DOHH2 (cell line): ENCODE data around the gene C11orf52.

Source experiments
- H3F3A ChIP-seq: fragments of 200-600 bp; sonication (generic), shearing (Covaris generic); 2 replicates; pipeline ENCODE4 v1.6.0; 2016; ENCODE audit warnings: antibody characterized with exemption, mild to moderate bottlenecking; ENCODE audit not compliant: control insufficient read depth, insufficient read depth
- H3K27ac ChIP-seq: fragments of 200-600 bp; sonication (generic); 2 replicates; pipeline ENCODE4 v1.5.1; 2014; ENCODE audit warnings: low read depth, mild to moderate bottlenecking, low read length, moderate library complexity
- H3K27me3 ChIP-seq: fragments of 200-600 bp; sonication (generic); 2 replicates; pipeline ENCODE4 v1.6.1; 2014; ENCODE audit warnings: mild to moderate bottlenecking, low read length, mixed read lengths; ENCODE audit not compliant: control insufficient read depth
- H3K36me3 ChIP-seq: fragments of 200-600 bp; sonication (generic); 2 replicates; pipeline ENCODE4 v1.6.1; 2014; ENCODE audit warnings: mild to moderate bottlenecking, low read length, moderate library complexity, mixed read lengths; ENCODE audit not compliant: control insufficient read depth
- H3K4me1 ChIP-seq: fragments of 200-600 bp; sonication (generic); 2 replicates; pipeline ENCODE4 v1.6.1; 2014; ENCODE audit warnings: mild to moderate bottlenecking, low read length, mixed read lengths; ENCODE audit not compliant: control insufficient read depth
- H3K4me2 ChIP-seq: fragments of 200-600 bp; sonication (generic); 2 replicates; pipeline ENCODE4 v1.6.0; 2014; ENCODE audit warnings: mild to moderate bottlenecking, low read length, moderate library complexity
- H3K4me3 ChIP-seq: fragments of 200-600 bp; sonication (generic); 2 replicates; pipeline ENCODE4 v1.5.1; 2014; ENCODE audit warnings: mild to moderate bottlenecking, low read length, mixed read lengths
- H3K79me2 ChIP-seq: fragments of 200-600 bp; sonication (generic); 2 replicates; pipeline ENCODE4 v1.6.1; 2014; ENCODE audit warnings: mild to moderate bottlenecking, low read length, mixed read lengths; ENCODE audit not compliant: control insufficient read depth
- H3K9me2 ChIP-seq: fragments of 200-600 bp; sonication (generic); replicated peaks from 2 replicates; pipeline ENCODE4 v1.6.1; 2014; ENCODE audit warnings: mild to moderate bottlenecking, low read length, mixed read lengths; ENCODE audit not compliant: control insufficient read depth
- H3K9me3 ChIP-seq: fragments of 200-600 bp; sonication (generic); 2 replicates; pipeline ENCODE4 v1.6.1; 2014; ENCODE audit warnings: antibody characterized with exemption, low read length, mixed read lengths; ENCODE audit not compliant: control insufficient read depth, insufficient read depth
- H4K20me1 ChIP-seq: fragments of 200-600 bp; sonication (generic); 2 replicates; pipeline ENCODE4 v1.6.0; 2014; ENCODE audit warnings: low read depth, mild to moderate bottlenecking, antibody characterized with exemption, low read length, moderate library complexity; ENCODE audit not compliant: control insufficient read depth, insufficient read depth
- CTCF ChIP-seq: fragments of 200-600 bp; sonication (generic); IDR thresholded peaks from one replicate; pipeline ENCODE4 v1.5.1; 2014; ENCODE audit warnings: antibody characterized with exemption, mild to moderate bottlenecking, low read depth, low read length; ENCODE audit not compliant: poor library complexity, severe bottlenecking
- EZH2phosphoT487 ChIP-seq: fragments of 200-600 bp; sonication (generic); IDR thresholded peaks from 2 replicates; pipeline ENCODE4 v1.6.1; 2017; ENCODE audit warnings: borderline replicate concordance, mild to moderate bottlenecking, antibody characterized with exemption, low read length, moderate library complexity, mixed read lengths

Gene C11orf52

DNA sequence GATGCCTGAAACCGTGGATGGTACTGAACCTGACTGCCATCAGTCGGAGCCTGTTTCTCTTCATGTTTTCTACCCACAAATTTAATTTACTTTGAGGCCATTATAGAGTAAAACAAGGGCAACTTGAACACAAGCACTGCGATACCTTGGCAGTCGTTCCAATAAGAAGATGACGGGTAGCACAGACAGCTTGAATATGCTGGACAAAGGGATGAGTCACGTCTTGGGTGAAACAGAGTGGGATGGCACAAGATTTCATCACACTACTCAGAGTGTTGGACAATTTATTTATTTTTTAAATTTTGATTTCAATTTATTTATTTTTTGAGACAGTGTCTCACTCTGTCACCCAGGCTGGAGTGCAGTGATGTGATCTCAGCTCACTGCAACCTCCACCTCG lies 24.1 kb downstream of the C11orf52 start:
- Histone ChIP-seq H3F3A (peaks cover 14% of the 10 kb centered on the region), H3K4me1 (peaks cover 26% of the 10 kb centered on the region), H3K9me3 (no peaks in the 10 kb centered on the region), H3K27ac (no peak overlapping the region), H3K9me2 (no peaks in the 10 kb centered on the region), H3K79me2 (no peaks in the 10 kb centered on the region), H4K20me1 (no peaks in the 10 kb centered on the region), H3K36me3 (no peaks in the 10 kb centered on the region), H3K27me3 (peaks cover 4% of the 10 kb centered on the region; the same call in 1 of the 2 replicates), H3K4me2 (no peak overlapping the region), H3K4me3 (no peak overlapping the region)
- TF ChIP-seq CTCF (no peak), EZH2phosphoT487 (no peak)

DNA sequence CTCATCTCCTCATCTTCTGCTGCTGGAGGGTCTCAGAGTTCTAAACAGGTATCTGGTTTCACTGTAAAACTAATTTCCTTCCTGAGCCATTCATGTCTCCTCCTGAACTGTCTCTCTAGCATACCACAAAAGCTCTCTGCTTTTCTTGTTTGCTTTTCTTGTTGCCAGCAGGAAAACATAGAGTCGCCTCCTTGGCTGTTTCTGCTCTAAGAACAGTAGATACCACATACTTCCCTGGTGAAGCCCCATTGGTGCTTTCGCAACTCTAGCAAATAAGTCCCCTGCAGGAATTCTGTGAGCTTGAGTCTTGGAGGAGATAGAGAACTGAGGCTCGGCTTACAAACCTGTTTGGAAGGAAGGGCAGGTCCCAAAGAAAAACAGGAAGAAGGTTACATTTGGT lies 25.4 kb downstream of the C11orf52 start:
- H3K79me2 ChIP-seq = no peaks in the 10 kb centered on the region
- H3K9me3 ChIP-seq = no peaks in the 10 kb centered on the region
- H4K20me1 ChIP-seq = no peaks in the 10 kb centered on the region
- no peaks in the 10 kb centered on the region for H3K9me2 ChIP-seq
- no peak overlapping the region for H3K4me3 ChIP-seq
- no peaks in the 10 kb centered on the region for H3K36me3 ChIP-seq
- no peak for TF ChIP-seq EZH2phosphoT487
- no peak for TF ChIP-seq CTCF
- peaks cover 9% of the 10 kb centered on the region for H3F3A ChIP-seq
- no peaks in the 10 kb centered on the region for H3K27me3 ChIP-seq
- H3K4me1 ChIP-seq = peaks cover 13% of the 10 kb centered on the region
- no peak overlapping the region for H3K4me2 ChIP-seq
- no peak overlapping the region for H3K27ac ChIP-seq

DNA sequence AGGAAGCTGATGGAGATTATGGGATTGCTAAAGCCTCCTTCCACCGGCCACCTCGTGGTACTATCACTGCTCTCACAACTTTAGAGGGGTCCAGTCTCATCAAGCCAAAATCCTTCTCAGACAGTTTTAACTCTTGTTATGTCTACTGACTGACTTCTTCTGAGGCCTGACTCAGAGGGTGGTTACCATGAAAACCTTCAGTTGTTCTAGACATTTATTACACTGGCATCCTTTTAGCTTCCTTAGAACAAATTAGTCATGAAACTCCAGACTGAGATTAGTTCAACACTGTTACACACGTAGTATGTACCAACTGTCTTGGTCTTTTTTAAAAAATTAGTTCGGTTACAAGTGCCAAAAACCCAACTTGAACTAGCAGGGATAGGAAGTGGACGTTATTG lies 25.9 kb downstream of the C11orf52 start:
- Histone ChIP-seq H3K36me3 (no peaks in the 10 kb centered on the region), H3K9me3 (no peaks in the 10 kb centered on the region), H3K9me2 (no peaks in the 10 kb centered on the region), H3K4me3 (no peak overlapping the region), H3K27ac (no peak overlapping the region), H3K27me3 (no peaks in the 10 kb centered on the region), H3K4me1 (peaks cover 12% of the 10 kb centered on the region), H3K79me2 (no peaks in the 10 kb centered on the region), H3K4me2 (no peak overlapping the region), H3F3A (peaks cover 4% of the 10 kb centered on the region), H4K20me1 (no peaks in the 10 kb centered on the region)
- TF ChIP-seq EZH2phosphoT487 = no peak
- no peak for TF ChIP-seq CTCF

- H3K27me3 ChIP-seq = no peaks in the 10 kb centered on the region
- no peaks in the 10 kb centered on the region for H3K9me2 ChIP-seq
- H3K4me1 ChIP-seq = peaks cover 12% of the 10 kb centered on the region
- H3K4me3 ChIP-seq = no peak overlapping the region
- H3K79me2 ChIP-seq = no peaks in the 10 kb centered on the region
- H3F3A ChIP-seq = peaks cover 4% of the 10 kb centered on the region
- H3K4me2 ChIP-seq = no peak overlapping the region
- H3K9me3 ChIP-seq = no peaks in the 10 kb centered on the region
- H4K20me1 ChIP-seq = no peaks in the 10 kb centered on the region
- H3K27ac ChIP-seq = no peak overlapping the region
- H3K36me3 ChIP-seq = no peaks in the 10 kb centered on the region
- TF ChIP-seq CTCF (no peak), EZH2phosphoT487 (no peak)
Measured at GRCh38 chr11:111945198-111945597, 26.5 kb downstream of the C11orf52 start.
